Retinal pigment epithelial cell (primary cell): ENCODE measurements around the gene TLR7.

Experiments
- DNase-seq: peaks from one replicate; pipeline ENCODE4 v3.0.0-alpha.2; 2010; ENCODE audit warnings: low read depth
- H3K4me3 ChIP-seq: 2 replicates; pipeline ENCODE4 v1.5.1; 2011; ENCODE audit warnings: mild to moderate bottlenecking, low read length, control low read depth, moderate library complexity
- CTCF ChIP-seq: conservative IDR thresholded peaks from 2 replicates; pipeline ENCODE4 v1.5.1; 2011; ENCODE audit warnings: low read depth, low read length, control low read depth, inconsistent platforms

TLR7 gene

GRCh38 chrX:12894074-12895030 lies 27.5 kb downstream of the TLR7 start:
- TF ChIP-seq CTCF, result peak; percentile 62
- H3K4me3 ChIP-seq, result no peak overlapping the region
- DNase-seq, result no peak

- DNase-seq, result no peak
- H3K4me3 ChIP-seq, result no peak overlapping the region
- no peak for TF ChIP-seq CTCF
These were observed 29.0 kb downstream of the TLR7 start for GRCh38 chrX:12895866-12896265.

- no peak for DNase-seq
- TF ChIP-seq CTCF, result no peak
- no peak overlapping the region for H3K4me3 ChIP-seq
These were observed 30.1 kb downstream of the TLR7 start for GRCh38 chrX:12896935-12897334.

- H3K4me3 ChIP-seq, result no peak overlapping the region
- DNase-seq, result no peak
- TF ChIP-seq CTCF, result no peak
These were observed 31.2 kb downstream of the TLR7 start for GRCh38 chrX:12898073-12898472.

GRCh38 chrX:12899506-12899905 lies 32.6 kb downstream of the TLR7 start:
- H3K4me3 ChIP-seq, result no peak overlapping the region
- DNase-seq, result no peak
- no peak for TF ChIP-seq CTCF

GRCh38 chrX:12901486-12901885 lies 34.6 kb downstream of the TLR7 start:
- DNase-seq, result no peak
- peak; percentile 59 for TF ChIP-seq CTCF
- no peak overlapping the region for H3K4me3 ChIP-seq

GRCh38 chrX:12903646-12904045 lies 36.8 kb downstream of the TLR7 start:
- H3K4me3 ChIP-seq, result no peak overlapping the region
- no peak for DNase-seq
- no peak for TF ChIP-seq CTCF
